Tibial artery (tissue), 4 donors: ENCODE data around the gene AQP5.

Experiments used
- DNase-seq, 2 donors: peaks; one replicate each; pipeline ENCODE4 v3.0.0-alpha.2; 2019
- H3K27ac ChIP-seq, 2 donors: fragments of 200-600 bp; sonication (generic) in 1 of 2; 1 replicate in 1 of 2; 2 replicates in 1 of 2; pipeline ENCODE4 v1.5.1; 2018 to 2019; ENCODE audit warnings: mild to moderate bottlenecking in 1 of 2
- H3K27me3 ChIP-seq, 2 donors: fragments of 200-600 bp; sonication (generic) in 1 of 2; one replicate each; pipeline versions ENCODE4 v1.5.1 to v1.6.0; 2016 to 2019
- H3K36me3 ChIP-seq, 3 donors: fragments of 200-600 bp; sonication (generic) in 2 of 3; one replicate each; pipeline ENCODE4 v1.5.1; 2016 to 2019; ENCODE audit warnings: mild to moderate bottlenecking in 2 of 3
- H3K4me1 ChIP-seq, 4 donors: fragments of 200-600 bp; sonication (generic) in 2 of 4; 1 replicate in 3 of 4; 2 replicates in 1 of 4; pipeline ENCODE4 v1.5.1; 2016 to 2019
- H3K4me3 ChIP-seq, 2 donors: fragments of 200-600 bp; sonication (generic) in 1 of 2; 1 replicate in 1 of 2; 2 replicates in 1 of 2; pipeline ENCODE4 v1.5.1; 2018 to 2019; ENCODE audit warnings: mild to moderate bottlenecking in 2 of 2
- H3K9me3 ChIP-seq, 3 donors: fragments of 200-600 bp; sonication (generic) in 1 of 3; one replicate each; pipeline ENCODE4 v1.5.1; 2016 to 2019
- CTCF ChIP-seq, 2 experiments: fragments of 200-600 bp in 1 of 2; fragments of 450-650 bp in 1 of 2; IDR thresholded peaks; one replicate each; pipeline ENCODE4 v1.5.1; 2017 to 2019; ENCODE audit warnings: antibody characterized with exemption in 2 of 2, mild to moderate bottlenecking in 1 of 2, moderate library complexity in 1 of 2
- intact Hi-C: fragments of 100-400 bp; cut with DNase I; formaldehyde crosslinking; loops from one replicate; pipeline ENCODE4 v1.15.0; 2023; ENCODE audit warnings: low total_unique reads

The AQP5 gene

GRCh38 chr12:49972641-49973360, 11.1 kb downstream of the AQP5 start, which contains the start of gene AQP6:
Gene AQP6 (plus strand): TSS chr12:49972947. CDS start chr12:49973174, 227 bp downstream.
- Histone ChIP-seq H3K27ac (no peak within 1 kb of the TSS), H3K4me3 (no peak within 1 kb of the TSS), H3K36me3 (no peaks in the 10 kb centered on the region), H3K4me1 (peaks cover 0 to 17% (median 13%) of the 10 kb centered on the region in 4 donors), H3K9me3 (no peaks in the 10 kb centered on the region), H3K27me3 (peaks cover 0 to 30% of the 10 kb centered on the region in 2 donors)
- TF ChIP-seq CTCF (IDR thresholded peaks at IDR 0.05) = no peak
- intact Hi-C loops = no loop called here
- DNase-seq = peak in 1 of 2 donors; percentile 61

- TF ChIP-seq CTCF (IDR thresholded peaks at IDR 0.05) = no peak
- Histone ChIP-seq H3K9me3 (no peaks in the 10 kb centered on the region), H3K27ac (no peak overlapping the region), H3K4me3 (no peak overlapping the region), H3K27me3 (peaks cover 0 to 24% of the 10 kb centered on the region in 2 donors), H3K36me3 (no peaks in the 10 kb centered on the region), H3K4me1 (peaks cover 0 to 16% (median 12%) of the 10 kb centered on the region in 4 donors)
- peak in 1 of 2 donors; percentile 49 for DNase-seq
- intact Hi-C loops = no loop called here
These were observed 11.7 kb downstream of the AQP5 start for GRCh38 chr12:49973361-49973830.

- Histone ChIP-seq H3K9me3 (no peaks in the 10 kb centered on the region), H3K4me1 (peaks cover 0 to 16% (median 12%) of the 10 kb centered on the region in 4 donors), H3K27me3 (peaks cover 0 to 15% of the 10 kb centered on the region in 2 donors), H3K27ac (no peak overlapping the region), H3K4me3 (no peak overlapping the region), H3K36me3 (no peaks in the 10 kb centered on the region)
- intact Hi-C loops = no loop called here
- peak; percentile 63 to 76 for DNase-seq
- peak; percentile 48 to 57 for TF ChIP-seq CTCF (IDR thresholded peaks at IDR 0.05)
These were observed 12.6 kb downstream of the AQP5 start for GRCh38 chr12:49974231-49974675.

GRCh38 chr12:49974677-49975317, 13.1 kb downstream of the AQP5 start:
- H3K9me3 ChIP-seq = no peaks in the 10 kb centered on the region
- H3K27me3 ChIP-seq = peaks cover 0 to 10% of the 10 kb centered on the region in 2 donors
- no peak for TF ChIP-seq CTCF (IDR thresholded peaks at IDR 0.05)
- no peak overlapping the region for H3K4me3 ChIP-seq
- peaks cover 0 to 16% (median 12%) of the 10 kb centered on the region in 4 donors for H3K4me1 ChIP-seq
- H3K27ac ChIP-seq = peak overlapping the region in 1 of 2 donors; percentile 0
- intact Hi-C loops = no loop called here
- H3K36me3 ChIP-seq = no peaks in the 10 kb centered on the region
- peak in 1 of 2 donors; percentile 48 for DNase-seq

- no peaks in the 10 kb centered on the region for H3K9me3 ChIP-seq
- H3K27ac ChIP-seq = peak overlapping the region in 1 of 2 donors; percentile 0
- peaks cover 0 to 16% (median 12%) of the 10 kb centered on the region in 4 donors for H3K4me1 ChIP-seq
- no peaks in the 10 kb centered on the region for H3K36me3 ChIP-seq
- H3K4me3 ChIP-seq = no peak overlapping the region
- no peak for TF ChIP-seq CTCF (IDR thresholded peaks at IDR 0.05)
- peak in 1 of 2 donors; percentile 59 for DNase-seq
- intact Hi-C loops = no loop called here
- H3K27me3 ChIP-seq = peaks cover 0 to 5% of the 10 kb centered on the region in 2 donors
These were observed 13.7 kb downstream of the AQP5 start for GRCh38 chr12:49975318-49975761.
